ENCODE data around the gene COL26A1.

DNA sequence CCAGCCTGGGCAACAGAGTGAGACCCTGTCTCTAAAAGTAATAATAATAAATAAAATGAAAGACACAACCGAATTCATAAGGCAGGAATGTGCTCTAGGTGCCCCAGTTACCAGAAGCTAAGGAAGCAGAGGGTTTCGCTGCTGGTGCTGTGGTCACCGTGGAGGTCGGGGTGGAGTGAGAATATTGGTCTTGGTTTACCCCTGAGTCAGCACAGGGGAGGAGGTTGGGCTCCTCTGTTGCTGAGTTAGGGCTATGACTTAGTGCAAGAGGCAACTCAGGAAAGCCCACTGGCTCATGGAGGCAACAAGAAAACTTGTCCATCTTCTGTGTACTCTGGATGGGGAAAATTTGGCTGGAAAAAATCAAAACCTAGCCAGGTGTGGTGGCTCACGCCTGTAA, 149.3 kb downstream of the COL26A1 start:
- TF ChIP-seq FOXP2 (optimal IDR thresholded peaks at IDR 0.05; ENCODE audit: control extremely low read depth, extremely low read length, insufficient read depth) (no peak), EZH2 (IDR thresholded peaks at IDR 0.05) (no peak), POLR2AphosphoS5 (IDR thresholded peaks at IDR 0.05; ENCODE audit: borderline replicate concordance, low read depth, low read length) (no peak)

Data from SK-N-MC (cell line).